ENCODE data around the gene KRTAP20-2.

The KRTAP20-2 gene

GRCh38 chr21:30634906-30635305 is at the start of gene KRTAP20-2:
Gene KRTAP20-2, plus strand, starts transcription at chr21:30635206. Its CDS starts 58 bp downstream, at chr21:30635264.
- no peak for DNase-seq

GRCh38 chr21:30590297-30590696 is 44.7 kb upstream of the KRTAP20-2 start, which contains the start of gene KRTAP22-2:
Gene KRTAP22-2, minus strand, starts transcription at chr21:30590397.
- DNase-seq: no peak

- no peak for DNase-seq
These were observed 42.9 kb upstream of the KRTAP20-2 start, which contains the start of gene KRTAP6-3 for GRCh38 chr21:30592140-30592539. Gene KRTAP6-3, plus strand, starts transcription at chr21:30592440. Its CDS starts 6 bp downstream, at chr21:30592446.

GRCh38 chr21:30598802-30599201 is 36.2 kb upstream of the KRTAP20-2 start, which contains the start of gene KRTAP6-2:
Gene KRTAP6-2, minus strand, starts transcription at chr21:30598902. Its CDS starts 28 bp downstream, at chr21:30598874.
- DNase-seq: no peak

GRCh38 chr21:30600787-30601186 is 34.2 kb upstream of the KRTAP20-2 start, which contains the start of gene KRTAP22-1:
Gene KRTAP22-1, plus strand, starts transcription at chr21:30601087.
- DNase-seq: no peak

GRCh38 chr21:30605968-30606367 is 29.0 kb upstream of the KRTAP20-2 start:
- no peak for DNase-seq

- DNase-seq: no peak
These were observed 22.9 kb upstream of the KRTAP20-2 start for GRCh38 chr21:30612132-30612531.

GRCh38 chr21:30613836-30614235 is 21.2 kb upstream of the KRTAP20-2 start, which contains the start of gene KRTAP6-1:
Gene KRTAP6-1, minus strand, starts transcription at chr21:30613930. Its CDS starts 26 bp downstream, at chr21:30613904.
- no peak for DNase-seq

- DNase-seq: no peak
These were observed 19.8 kb upstream of the KRTAP20-2 start for GRCh38 chr21:30615199-30615598.

- DNase-seq: no peak
These were observed 18.9 kb upstream of the KRTAP20-2 start, which contains the start of gene KRTAP20-1 for GRCh38 chr21:30616125-30616524. Gene KRTAP20-1, plus strand, starts transcription at chr21:30616425. Its CDS starts 30 bp downstream, at chr21:30616455.

GRCh38 chr21:30620080-30620479 is 14.9 kb upstream of the KRTAP20-2 start:
- DNase-seq: no peak

- no peak for DNase-seq
These were observed 14.5 kb upstream of the KRTAP20-2 start, which contains the start of gene KRTAP20-4 for GRCh38 chr21:30620522-30620921. Gene KRTAP20-4, plus strand, starts transcription at chr21:30620627.

- no peak for DNase-seq
These were observed 11.6 kb upstream of the KRTAP20-2 start for GRCh38 chr21:30623362-30623761.

- DNase-seq: no peak
These were observed 9.4 kb upstream of the KRTAP20-2 start for GRCh38 chr21:30625449-30626165.

- no peak for DNase-seq
These were observed 6.9 kb upstream of the KRTAP20-2 start for GRCh38 chr21:30628109-30628508.

GRCh38 chr21:30629200-30629599 is 5.8 kb upstream of the KRTAP20-2 start:
- DNase-seq: no peak

- DNase-seq: no peak
These were observed 3.7 kb downstream of the KRTAP20-2 start for GRCh38 chr21:30638686-30639085.

- no peak for DNase-seq
These were observed 7.6 kb downstream of the KRTAP20-2 start, which contains the start of gene KRTAP20-3 for GRCh38 chr21:30642564-30642963. Gene KRTAP20-3, plus strand, starts transcription at chr21:30642864.

- DNase-seq: no peak
These were observed 12.0 kb downstream of the KRTAP20-2 start for GRCh38 chr21:30646904-30647414.

GRCh38 chr21:30652891-30653290 is 17.9 kb downstream of the KRTAP20-2 start:
- no peak for DNase-seq

GRCh38 chr21:30668776-30669175 is 33.8 kb downstream of the KRTAP20-2 start:
- DNase-seq: no peak

GRCh38 chr21:30672985-30673650 is 38.1 kb downstream of the KRTAP20-2 start:
- no peak for DNase-seq

- no peak for DNase-seq
These were observed 39.3 kb downstream of the KRTAP20-2 start for GRCh38 chr21:30674312-30674711.
